SJCRH30 (cell line): ENCODE measurements around the gene GSTT2. TPM values are rescaled to one million over a fixed set of nuclear protein-coding genes. Genes with fewer than 3 reads are reported as not detected.

ENCODE experiments used
- total RNA-seq: library from RNA; depleted of rRNA; stranded (reverse); fragments of >200 nt; shearing (Covaris generic); gene quantifications from 2 replicates; pipeline ENCODE4 v1.2.3, GENCODE V29; 2014; rRNA removed

The GSTT2 gene
- total RNA-seq, 1 experiment from 2014 or later: 0.75 TPM

Other genes with a start within 250 kb of the GSTT2 start
- gene ZNF70, start 229.0 kb upstream of the GSTT2 start, total RNA-seq: 6.1 and 7.1 TPM in 2 replicates
- 0.28 TPM in 1 of 2 replicates, not detected in the other for gene VPREB3, start 225.7 kb upstream of the GSTT2 start, total RNA-seq
- not detected in 2 replicates for gene C22orf15, start 217.1 kb upstream of the GSTT2 start, total RNA-seq
- 10.9 and 14.1 TPM in 2 replicates for gene CHCHD10, start 212.2 kb upstream of the GSTT2 start, total RNA-seq
- 6.6 TPM in 2 replicates for gene MMP11, start 207.3 kb upstream of the GSTT2 start, total RNA-seq
- gene SMARCB1, start 193.2 kb upstream of the GSTT2 start, total RNA-seq: 119 and 152 TPM in 2 replicates
- gene DERL3, start 141.1 kb upstream of the GSTT2 start, total RNA-seq: not detected in 2 replicates
- 0.51 and 1.9 TPM in 2 replicates for gene SLC2A11, start 122.3 kb upstream of the GSTT2 start, total RNA-seq
- 270 and 350 TPM in 2 replicates for gene MIF, start 85.8 kb upstream of the GSTT2 start, total RNA-seq
- 14.0 and 14.9 TPM in 2 replicates for gene GSTT2B, start 18.9 kb upstream of the GSTT2 start, total RNA-seq
- gene DDTL, start 13.2 kb upstream of the GSTT2 start, total RNA-seq: 3.8 and 4.5 TPM in 2 replicates
- gene DDT, start 5.7 kb upstream of the GSTT2 start, total RNA-seq: 116 and 143 TPM in 2 replicates
- gene GSTT4, start 25.3 kb downstream of the GSTT2 start, total RNA-seq: not detected in 2 replicates
- gene CABIN1, start 31.2 kb downstream of the GSTT2 start, total RNA-seq: 23.9 and 24.9 TPM in 2 replicates
- gene SUSD2, start 201.4 kb downstream of the GSTT2 start, total RNA-seq: 0.08 TPM in 1 of 2 replicates, not detected in the other